Urothelium cell line (cell line): ENCODE measurements around the gene CSKMT.
A peak's percentile ranks its signal among the peaks of the same experiment; 100 is the strongest.
"Not testable (repeated sequence)": the region's sequence is repeated elsewhere in the genome, so short reads cannot be mapped to it uniquely, and the experiment has no call there.

ENCODE experiments used
- DNase-seq: peaks from one replicate; pipeline ENCODE4 v3.0.0; 2011; ENCODE audit warnings: low spot score, mixed read lengths
- FAIRE-seq: peaks from 2 replicates; lab custom pipeline; 2011; peaks lifted over from hg19 to GRCh38; lab: Jason Lieb, UNC

Gene CSKMT

DNA sequence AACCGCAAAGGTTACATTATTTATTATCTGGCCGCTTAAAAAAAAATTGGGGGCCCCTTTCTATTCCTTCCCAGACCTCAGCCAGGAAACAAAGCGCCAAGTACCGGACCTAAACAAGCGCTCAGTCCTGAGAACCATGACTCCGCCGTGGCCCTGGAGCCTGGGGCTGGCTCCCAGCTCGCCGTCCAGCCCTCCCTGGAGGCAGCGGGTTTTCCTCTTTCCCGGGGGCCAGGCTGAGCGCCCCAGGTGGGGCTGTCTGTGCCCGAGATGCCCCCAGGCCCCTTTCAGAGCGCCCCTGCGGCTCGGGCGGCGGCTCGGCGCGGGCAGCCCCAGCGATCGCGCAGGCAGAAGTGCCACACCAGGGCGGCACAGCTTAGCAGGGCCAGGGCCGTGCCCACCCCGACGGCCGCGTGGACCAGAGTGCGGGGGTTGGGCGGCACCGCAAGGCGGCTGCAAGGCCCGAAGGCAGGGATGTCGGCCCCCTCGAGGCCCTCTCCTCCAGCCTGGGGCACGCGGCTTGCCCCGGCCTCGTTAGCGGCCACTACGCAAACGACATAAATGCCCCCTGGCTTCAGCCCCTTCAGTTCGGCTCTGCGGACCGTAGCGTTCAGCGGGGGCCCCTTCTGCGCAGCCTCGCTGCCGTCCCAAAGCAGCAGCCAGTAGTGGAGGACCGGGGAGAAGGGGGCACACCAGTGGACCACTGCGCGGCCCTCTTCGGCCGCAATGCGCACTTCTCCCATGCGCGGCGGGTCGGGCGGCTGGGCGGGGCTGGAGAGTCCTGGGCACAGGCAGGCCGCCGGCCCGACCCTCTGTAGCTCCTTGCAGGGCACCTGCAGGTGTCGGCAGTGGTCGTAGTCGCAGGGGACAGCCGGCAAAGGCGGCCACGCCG, 22.6 kb downstream of the CSKMT start:
- FAIRE-seq (no peak), DNase-seq (no peak)

DNA sequence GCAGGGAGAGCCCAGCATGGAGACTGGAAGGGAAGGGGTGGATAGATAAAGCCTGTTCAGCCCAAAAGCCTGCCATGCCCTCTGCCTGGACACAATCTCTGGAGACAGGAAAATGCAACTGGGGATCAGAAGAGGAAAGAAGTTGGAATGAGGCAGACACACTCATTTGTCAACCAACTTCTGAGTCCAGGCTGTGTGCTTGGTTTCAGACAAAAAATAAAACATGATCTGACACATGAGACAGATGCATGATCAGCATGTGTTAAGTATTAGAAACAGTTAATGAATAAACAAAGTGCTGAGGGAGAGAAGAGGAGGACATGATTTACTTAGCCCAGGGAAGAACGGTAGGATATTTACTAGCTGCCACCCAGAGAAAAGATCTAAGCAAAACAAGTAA, 23.4 kb downstream of the CSKMT start:
- FAIRE-seq, result no peak
- DNase-seq, result no peak

DNA sequence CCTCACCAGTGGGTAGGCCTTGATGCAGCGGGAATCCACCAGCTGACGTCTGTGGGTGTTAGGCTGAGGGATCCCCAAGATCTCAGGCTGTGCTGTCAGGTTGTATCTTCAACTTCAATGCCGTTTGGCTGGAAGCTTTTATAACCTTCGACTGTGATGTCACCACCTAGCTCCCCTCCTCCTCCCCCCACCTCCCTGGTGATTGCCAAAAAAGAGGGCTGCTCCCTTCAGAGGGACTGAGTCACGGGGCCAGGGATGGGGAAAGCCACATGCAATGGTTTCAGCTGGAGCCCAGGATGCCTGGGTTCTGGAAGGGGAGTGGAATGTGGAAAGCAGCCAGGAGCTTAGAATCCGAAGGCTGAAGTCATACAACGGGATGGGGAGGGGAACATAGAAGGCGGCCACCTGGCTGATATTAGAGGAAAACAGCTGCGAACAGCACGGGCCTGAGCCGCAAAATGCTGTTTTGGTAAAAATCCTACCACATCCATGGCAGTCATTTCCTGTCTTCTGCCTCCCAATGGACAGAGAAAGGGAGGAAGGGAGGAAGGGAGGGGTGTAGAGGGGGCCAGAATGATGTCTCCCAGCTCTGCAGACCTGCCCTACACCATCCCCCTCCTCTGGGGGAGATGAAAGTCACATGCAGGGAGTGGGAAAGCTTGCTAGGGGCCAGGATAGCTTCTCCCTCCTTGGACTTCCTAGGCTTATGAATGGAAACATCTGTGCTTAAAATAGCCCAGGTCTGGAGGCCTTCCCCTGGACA, 24.5 kb downstream of the CSKMT start, which contains the start of gene LRRN4CL:
Gene LRRN4CL, minus strand, starts transcription at position 110 of the 763 bp plus-strand sequence. CDS start 1,022 bp downstream, outside the sequence.
- FAIRE-seq, result no peak
- DNase-seq, result peak; percentile 46

DNA sequence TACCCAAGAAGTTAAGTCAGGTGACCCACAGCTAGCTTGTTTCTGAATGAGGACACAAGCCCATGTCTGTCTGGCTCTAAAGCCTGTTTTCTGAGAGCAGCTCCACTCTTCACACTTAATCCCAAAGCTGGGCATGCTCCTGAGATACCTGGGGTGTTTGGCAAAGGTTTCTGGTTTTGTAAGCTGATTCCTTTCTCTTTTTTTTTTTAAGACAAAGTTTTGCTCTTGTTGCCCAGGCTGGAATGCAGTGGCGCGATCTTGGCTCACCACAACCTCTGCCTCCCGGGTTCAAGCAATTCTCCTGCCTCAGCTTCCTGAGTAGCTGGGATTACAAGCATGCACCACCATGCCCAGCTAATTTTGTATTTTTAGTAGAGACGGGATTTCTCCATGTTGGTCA, 28.5 kb downstream of the CSKMT start:
- DNase-seq, FAIRE-seq: not testable (repeated sequence)

DNA sequence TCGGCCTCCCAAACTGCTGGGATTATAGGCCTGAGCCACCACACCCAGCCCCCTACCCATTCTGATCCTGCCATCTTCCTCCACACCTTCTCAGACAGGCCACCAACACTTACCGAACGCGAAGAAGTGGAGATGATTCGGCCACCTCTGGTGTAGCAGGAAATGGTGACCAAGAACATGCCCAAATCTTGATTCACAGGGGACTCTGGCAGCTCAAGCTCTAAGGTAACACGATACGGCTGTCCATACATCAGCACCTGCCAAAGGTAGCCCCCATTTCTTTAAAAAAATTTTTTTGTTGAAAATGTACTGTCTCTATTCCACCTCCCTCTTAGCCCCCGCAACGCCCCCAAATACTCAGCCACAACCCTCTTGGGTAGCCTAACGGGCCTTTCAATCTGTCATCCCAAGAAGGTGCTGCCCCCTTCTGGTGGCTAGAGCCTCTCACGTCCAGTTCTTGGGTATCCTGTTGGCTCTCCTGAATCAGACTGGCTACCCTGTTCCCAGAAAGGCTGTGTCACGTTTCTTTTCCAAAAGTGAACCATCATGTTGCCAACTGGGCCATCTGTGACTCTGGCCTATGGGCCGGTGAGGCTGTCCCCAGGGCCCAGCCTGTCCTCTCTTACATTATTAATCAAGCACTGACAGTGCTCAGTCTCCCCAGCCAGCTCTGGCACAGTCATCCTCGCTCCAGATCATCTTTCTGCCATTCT, 29.5 kb downstream of the CSKMT start:
- FAIRE-seq, result no peak
- peak; percentile 58 for DNase-seq

DNA sequence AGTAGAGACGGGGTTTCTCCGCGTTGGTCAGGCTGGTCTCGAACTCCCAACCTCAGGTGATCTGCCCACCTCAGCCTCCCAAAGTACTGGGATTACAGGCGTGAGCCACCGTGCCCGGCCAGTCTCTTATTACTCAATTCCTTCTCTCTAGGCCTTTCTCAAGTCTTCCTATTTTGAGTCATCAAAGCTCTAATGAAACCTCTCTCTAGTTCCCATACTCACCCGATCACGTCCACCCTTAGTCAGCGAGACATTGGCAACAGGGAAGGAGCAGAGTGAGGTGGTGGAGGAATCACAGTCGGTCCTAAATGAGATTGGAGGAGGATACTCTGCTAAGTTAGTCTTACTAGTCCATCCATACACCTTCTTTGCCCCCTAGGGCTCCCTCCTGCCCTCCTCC, 37.1 kb downstream of the CSKMT start:
- no peak for DNase-seq
- no peak for FAIRE-seq

DNA sequence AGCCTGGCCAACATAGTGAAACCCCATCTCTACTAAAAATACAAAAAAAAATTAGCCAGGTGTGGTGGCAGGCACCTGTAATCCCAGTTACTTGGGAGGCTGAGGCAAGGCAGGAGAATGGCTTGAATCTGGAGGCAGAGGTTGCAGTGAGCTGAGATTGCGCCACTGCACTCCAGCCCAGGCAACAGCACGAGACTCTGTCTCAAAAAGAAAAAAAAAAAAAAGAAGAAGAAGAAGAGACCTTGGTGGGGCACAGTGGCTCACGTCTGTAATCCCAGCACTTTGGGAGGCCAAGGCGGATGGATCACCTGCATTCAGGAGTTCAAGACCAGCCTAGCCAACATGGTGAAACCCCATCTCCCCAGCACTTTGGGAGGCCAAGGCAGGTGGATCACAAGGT, 38.8 kb downstream of the CSKMT start:
- DNase-seq, FAIRE-seq: not testable (repeated sequence)

DNA sequence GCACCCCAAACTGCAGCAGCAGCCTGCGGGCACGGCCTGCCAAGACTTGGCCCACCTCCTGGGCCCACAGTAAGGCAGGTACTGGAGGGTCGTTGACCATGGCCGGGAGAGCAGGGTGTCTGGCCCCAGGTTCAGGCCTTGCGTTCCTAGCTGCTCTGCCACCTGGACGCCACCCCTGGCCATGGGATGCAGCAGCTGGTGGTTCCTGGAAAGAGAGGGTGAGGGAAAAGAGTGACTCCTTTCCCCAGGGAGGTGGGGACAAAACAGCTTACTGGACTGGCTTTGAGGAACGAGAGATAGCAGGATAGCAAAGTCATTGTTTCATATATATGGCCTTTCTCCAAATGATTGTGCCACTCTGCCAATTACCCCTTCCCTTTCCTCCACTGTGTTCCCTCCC, 40.3 kb downstream of the CSKMT start:
- DNase-seq, result no peak
- no peak for FAIRE-seq

DNA sequence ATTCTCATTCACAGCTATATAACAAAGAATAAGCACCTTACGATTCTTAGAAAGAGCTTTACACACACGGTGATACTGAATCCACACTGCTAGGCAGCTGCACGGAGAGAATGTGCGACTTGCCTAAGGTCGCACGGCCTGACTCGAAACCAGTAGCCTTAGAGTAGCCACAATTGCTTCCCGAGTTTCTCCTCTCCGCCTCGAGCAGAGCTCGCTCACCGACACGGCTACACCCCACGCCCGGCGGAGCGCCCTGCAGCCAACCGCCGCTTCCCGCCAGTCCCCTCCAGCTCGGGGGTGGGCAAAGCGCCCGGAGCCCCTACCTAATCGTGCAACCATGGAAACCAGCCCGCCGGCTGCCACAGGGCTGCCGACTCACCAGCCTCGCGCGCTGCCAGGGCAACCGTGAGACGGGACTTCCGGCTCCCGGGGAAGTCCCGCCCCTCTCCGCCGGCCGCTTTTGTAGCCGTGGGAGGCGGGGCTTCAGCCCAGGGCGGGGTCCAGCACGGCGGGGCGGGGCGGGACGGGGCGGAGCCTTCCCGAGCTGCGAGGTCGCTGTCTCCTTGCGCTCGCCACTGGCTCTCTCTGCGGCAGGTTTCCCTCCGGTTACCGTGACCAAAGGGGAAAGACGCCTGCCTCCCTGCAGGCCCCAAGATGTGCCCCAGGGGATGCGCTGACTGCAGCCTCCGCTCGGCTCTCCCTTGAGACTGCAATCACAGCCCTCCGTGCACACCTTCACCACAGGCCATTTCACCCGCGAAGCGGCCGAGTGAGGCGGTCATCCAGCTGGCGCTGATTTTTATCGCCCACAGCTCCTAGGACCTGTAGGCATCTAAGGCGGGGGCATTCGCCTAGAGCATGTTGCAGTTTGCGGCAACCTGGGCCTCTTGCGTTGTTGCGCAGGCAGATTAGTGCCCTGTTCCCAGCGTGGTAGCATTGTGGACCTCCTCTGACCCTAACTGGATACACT, 41.1 kb downstream of the CSKMT start:
- no peak for DNase-seq
- FAIRE-seq, result no peak

DNA sequence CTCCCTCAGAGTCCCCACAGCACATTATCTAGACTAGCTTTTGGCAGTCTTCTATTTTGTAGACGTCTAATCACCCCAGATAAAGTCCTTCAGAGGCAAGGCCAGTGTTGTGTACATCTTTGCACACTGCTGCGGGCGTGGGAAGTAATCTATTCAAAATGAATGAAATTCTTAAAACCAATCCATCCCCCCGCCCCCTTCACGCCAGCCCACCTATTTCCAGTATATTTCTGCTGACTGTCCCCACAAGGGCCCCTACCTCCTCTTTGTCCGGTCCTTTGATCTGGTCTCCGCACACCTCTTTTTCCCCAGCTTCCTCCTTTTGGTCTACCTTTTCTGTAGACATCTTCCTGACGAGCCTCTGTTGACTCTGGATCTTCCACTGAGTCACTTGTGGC, 41.7 kb downstream of the CSKMT start:
- FAIRE-seq (no peak), DNase-seq (no peak)

DNA sequence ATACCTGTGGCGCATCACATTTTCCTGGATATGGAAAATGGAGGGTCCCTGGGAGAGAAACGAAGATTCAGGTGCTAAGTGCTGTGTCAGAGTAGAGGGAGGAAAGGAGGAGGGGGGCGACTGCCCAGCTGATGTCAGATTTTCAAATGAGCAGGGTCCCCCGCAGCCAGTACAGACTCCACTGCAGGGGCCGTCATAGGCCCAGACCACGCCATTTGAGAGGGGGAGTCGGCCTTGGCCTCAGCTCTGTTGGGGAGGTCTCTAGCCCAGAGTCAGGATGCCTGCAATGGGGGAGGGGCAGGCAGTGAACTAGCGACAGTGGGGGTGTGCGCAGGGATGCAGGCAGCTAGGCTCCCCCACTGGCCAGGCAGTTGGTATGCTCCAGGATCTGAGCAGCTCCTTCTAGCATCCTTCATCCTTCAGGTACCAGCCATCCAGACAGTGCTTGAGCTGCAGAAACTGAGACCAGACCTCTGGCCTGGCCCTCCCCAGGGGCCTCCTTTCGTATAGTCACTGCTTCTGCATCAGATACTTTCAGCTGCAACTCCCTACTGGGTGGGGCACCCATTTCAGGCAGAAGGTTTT, 42.3 kb downstream of the CSKMT start, which contains the start of the genes BSCL2 and GNG3:
Gene BSCL2, minus strand, starts transcription at position 148 of the 585 bp plus-strand sequence. CDS start 229 bp downstream, outside the sequence.
Gene GNG3, plus strand, starts transcription at position 400 of the 585 bp plus-strand sequence. CDS start 620 bp downstream, outside the sequence.
- no peak for FAIRE-seq

DNA sequence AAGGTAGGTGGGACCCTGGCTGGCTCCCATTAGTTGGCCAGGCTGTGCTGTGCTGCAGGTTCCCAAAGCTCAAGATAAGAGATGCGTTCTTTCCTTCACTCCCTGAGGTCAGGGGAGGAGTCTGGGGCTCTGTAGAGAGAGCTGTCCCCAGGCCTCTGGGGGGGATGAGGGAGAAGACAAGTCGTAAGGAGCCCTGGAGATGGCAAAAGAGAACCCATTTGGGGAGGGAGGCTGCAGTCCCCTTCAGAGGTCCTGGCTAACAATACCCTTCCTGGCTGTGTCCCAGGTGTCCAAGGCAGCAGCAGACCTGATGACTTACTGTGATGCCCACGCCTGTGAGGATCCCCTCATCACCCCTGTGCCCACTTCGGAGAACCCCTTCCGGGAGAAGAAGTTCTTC, 43.3 kb downstream of the CSKMT start:
- FAIRE-seq, result no peak
- no peak for DNase-seq

More for the DNA sequence above, 42.3 kb downstream of the CSKMT start, which contains the start of the genes BSCL2 and GNG3:
- DNase-seq, result no peak

DNA sequence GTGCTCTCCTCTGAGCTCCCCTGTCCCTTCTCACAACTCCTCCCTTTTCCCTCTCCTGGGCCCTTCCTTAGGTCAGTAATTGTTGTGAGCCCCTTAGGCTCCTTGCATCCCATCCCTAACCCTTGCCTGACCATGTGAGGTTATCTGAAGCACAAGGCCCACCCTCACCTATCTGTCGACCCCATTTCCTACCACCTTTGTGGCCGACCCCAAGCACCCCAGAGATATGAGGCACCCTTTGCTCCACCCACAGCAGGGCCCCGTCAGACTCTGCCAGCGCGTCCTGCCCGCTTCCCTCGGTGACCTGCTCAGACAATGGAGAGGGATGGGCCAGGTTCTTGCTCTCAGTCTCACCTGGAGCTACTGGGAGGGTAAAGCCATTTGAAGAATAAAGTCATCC, 43.7 kb downstream of the CSKMT start:
- FAIRE-seq, result no peak
- DNase-seq, result no peak

DNA sequence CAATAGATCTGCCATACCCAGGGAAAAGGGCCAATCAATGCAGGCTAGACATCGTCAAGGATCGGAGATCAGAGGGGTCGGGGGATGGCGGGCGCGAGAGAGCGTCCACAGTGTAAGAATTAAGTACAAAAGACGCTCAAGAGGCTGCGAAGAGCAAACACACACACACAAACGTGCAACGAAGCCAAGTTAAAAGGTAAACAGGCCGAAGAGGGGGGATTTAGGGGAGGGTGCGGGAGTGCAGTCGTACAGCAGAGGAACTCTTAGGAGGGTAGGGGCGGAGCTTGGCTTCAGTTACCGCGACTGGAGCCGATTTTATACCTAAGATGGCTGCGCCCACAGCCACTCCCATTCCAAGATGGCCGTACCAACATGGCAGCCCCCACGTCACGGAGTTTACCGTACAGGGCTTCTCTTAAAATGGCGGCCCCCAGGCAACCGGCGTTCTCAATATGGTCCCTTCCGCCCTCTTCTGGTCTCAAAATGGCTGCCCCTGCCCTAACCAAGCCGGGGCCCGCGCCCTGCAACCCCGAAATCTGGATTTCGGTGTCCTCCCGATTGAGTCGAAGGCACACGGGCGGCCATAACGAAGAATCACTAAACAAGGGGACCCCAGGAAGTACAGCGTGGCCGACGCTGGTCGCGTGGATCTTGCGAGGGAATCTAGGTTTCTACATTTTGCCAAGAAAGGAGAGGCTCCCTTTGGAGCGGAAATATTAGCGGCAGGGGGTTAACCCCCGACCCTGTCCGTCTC, 44.3 kb downstream of the CSKMT start:
- FAIRE-seq (no peak), DNase-seq (no peak)

DNA sequence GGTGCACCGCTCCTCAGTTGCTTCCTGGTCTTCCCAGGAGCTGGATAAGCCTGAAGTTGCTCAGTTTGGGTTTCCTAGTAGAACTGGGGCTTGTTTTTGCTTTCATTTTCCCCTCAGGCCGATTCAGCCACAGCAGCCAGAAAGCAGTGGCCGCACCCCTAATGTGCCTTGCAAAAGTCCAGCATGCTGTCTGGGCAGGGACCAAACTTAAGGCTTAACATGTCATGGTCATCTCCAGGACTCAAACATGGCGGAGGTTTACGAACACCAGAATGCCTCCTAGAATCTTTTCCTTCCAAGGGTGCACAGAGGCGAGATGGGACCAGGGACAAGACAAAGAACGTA, 44.9 kb downstream of the CSKMT start:
- DNase-seq (no peak), FAIRE-seq (no peak)

DNA sequence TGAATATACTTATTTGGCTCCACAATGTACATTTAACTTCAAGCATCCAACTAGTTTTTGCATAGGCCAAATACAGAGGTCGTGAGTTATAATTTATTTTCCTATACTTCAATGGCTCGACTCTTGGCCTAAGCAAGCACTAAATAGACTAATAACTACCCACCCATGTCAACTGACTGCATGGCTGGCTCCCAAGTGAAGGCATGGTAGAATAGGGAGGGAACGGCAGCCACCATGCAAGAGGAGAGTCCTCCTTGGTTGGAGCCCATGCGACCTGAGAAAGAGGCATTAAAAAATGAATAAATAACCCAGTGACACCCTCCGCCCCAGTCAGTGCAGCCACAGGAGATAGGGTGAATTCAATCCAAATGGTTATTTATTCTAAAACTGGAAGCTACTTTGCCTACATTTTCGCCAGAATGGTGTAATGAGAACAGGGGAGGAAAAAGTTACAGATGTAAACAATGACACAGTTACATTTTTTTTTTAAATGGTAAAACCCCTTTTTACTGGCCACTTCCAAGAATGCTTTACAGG, 47.2 kb downstream of the CSKMT start:
- FAIRE-seq (no peak), DNase-seq (no peak)

DNA sequence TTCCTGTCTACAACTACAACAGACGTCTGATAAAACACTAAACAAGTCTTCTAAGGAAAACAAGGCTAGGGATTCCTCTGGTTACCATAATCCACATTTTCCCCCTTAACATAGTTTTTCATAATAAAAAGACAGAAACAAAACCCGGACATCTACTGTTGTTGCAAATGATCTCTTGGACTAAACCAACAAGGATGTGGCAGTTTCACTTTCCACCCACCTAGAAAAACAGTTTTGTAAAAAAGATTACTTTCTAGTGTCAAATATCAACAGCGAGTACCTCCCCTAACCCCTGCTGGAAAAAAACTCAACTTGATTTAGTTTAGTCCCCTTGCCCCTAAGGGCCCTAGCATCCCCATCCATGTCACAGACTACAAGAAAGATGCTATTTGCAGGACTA, 47.7 kb downstream of the CSKMT start:
- DNase-seq (no peak), FAIRE-seq (no peak)

DNA sequence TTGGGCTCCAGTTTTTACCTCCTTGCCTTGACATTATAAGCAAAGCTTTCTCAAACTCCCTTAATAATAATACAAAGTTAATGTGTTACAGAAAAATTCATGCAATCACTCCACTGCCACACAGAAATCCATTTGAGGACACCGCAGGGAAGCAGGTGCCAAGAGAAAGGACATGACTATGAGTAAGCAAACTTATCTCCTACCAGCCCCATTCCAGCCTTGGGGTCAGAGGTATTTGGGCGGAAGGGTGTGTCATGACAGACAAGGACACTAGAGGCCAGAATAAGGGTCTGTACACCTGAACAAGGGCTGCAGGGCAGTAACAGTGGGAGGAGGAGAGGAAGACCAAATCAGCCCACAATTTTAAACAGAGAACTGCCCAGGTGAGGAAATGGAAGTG, 48.2 kb downstream of the CSKMT start:
- FAIRE-seq, result no peak

More for the DNA sequence above, 48.2 kb downstream of the CSKMT start:
- DNase-seq, result no peak
